HepG2 (cell line): ENCODE data around the gene SGCD. TPM values are rescaled to one million over a fixed set of nuclear protein-coding genes. Genes with fewer than 3 reads are reported as not detected.

Experiments
- CREB1 ChIP-seq, 2 experiments: fragments of 450-650 bp in 1 of 2; IDR thresholded peaks; 2 replicates each; pipeline ENCODE4 v1.6.1; 2016 to 2017; ENCODE audit warnings: control low read depth in 1 of 2, mild to moderate bottlenecking in 1 of 2, missing compliant biosample characterization in 1 of 2, missing genetic modification characterization in 1 of 2
- DRAP1 ChIP-seq: IDR thresholded peaks from 2 replicates; pipeline ENCODE4 v1.6.1; 2016; ENCODE audit warnings: missing genetic modification reagents, missing compliant biosample characterization
- ETS1 ChIP-seq: sonication (generic); formaldehyde crosslinking; IDR thresholded peaks from 2 replicates; pipeline ENCODE4 v1.4.0; 2020; ENCODE audit warnings: missing genetic modification reagents
- KDM5B ChIP-seq: sonication (generic); formaldehyde crosslinking; IDR thresholded peaks from 2 replicates; pipeline ENCODE4 v1.4.0; 2020; ENCODE audit warnings: missing genetic modification reagents, mild to moderate bottlenecking, borderline replicate concordance
- KIAA2018 ChIP-seq: sonication (generic); formaldehyde crosslinking; IDR thresholded peaks from 2 replicates; pipeline ENCODE4 v1.5.0; 2020; ENCODE audit warnings: mild to moderate bottlenecking, missing genetic modification reagents, borderline replicate concordance
- KLF12 ChIP-seq: sonication (generic); formaldehyde crosslinking; IDR thresholded peaks from 2 replicates; pipeline ENCODE4 v1.4.0; 2020; ENCODE audit warnings: missing genetic modification reagents, borderline replicate concordance
- NCOA5 ChIP-seq: sonication (generic); formaldehyde crosslinking; IDR thresholded peaks from 2 replicates; pipeline ENCODE4 v1.4.0; 2020; ENCODE audit warnings: missing genetic modification reagents
- PLSCR1 ChIP-seq: sonication (generic); formaldehyde crosslinking; IDR thresholded peaks from 2 replicates; pipeline ENCODE4 v1.5.0; 2020; ENCODE audit warnings: missing genetic modification reagents, mild to moderate bottlenecking, borderline replicate concordance
- POLR2G ChIP-seq: fragments of 200-400 bp; formaldehyde crosslinking; IDR thresholded peaks from 2 replicates; pipeline ENCODE4 v1.6.1; 2018; ENCODE audit warnings: mild to moderate bottlenecking, low read depth, low read length, moderate library complexity
- REL ChIP-seq: sonication (generic); formaldehyde crosslinking; conservative IDR thresholded peaks from 2 replicates; pipeline ENCODE4 v1.8.0; 2022; ENCODE audit warnings: mild to moderate bottlenecking, missing genetic modification reagents, moderate library complexity
- RFXANK ChIP-seq: IDR thresholded peaks from 2 replicates; pipeline ENCODE4 v1.6.1; 2016
- RXRA ChIP-seq: sonication (generic); formaldehyde crosslinking; IDR thresholded peaks from 2 replicates; pipeline ENCODE4 v1.5.1; 2020; ENCODE audit warnings: missing genetic modification reagents
- SMAD9 ChIP-seq: sonication (generic); formaldehyde crosslinking; IDR thresholded peaks from 2 replicates; pipeline ENCODE4 v1.5.1; 2020; ENCODE audit warnings: mild to moderate bottlenecking, missing genetic modification reagents
- SSRP1 ChIP-seq: IDR thresholded peaks from 2 replicates; pipeline ENCODE4 v1.6.1; 2016; ENCODE audit warnings: control low read depth
- TCF12 ChIP-seq, 2 experiments: fragments of 450-650 bp in 1 of 2; sonication (generic) in 1 of 2; formaldehyde crosslinking in 1 of 2; IDR thresholded peaks; 2 replicates each; pipeline versions ENCODE4 v1.6.1 to v1.8.0; 2017 to 2022; ENCODE audit warnings: antibody characterized with exemption in 1 of 2, mild to moderate bottlenecking in 1 of 2, missing genetic modification reagents in 1 of 2, moderate library complexity in 1 of 2
- ZBTB7B ChIP-seq: sonication (generic); formaldehyde crosslinking; IDR thresholded peaks from 2 replicates; pipeline ENCODE4 v1.4.0; 2020; ENCODE audit warnings: missing genetic modification reagents
- ZFP37 ChIP-seq: sonication (generic); formaldehyde crosslinking; IDR thresholded peaks from 2 replicates; pipeline ENCODE4 v1.4.0; 2020; ENCODE audit warnings: missing genetic modification reagents, borderline replicate concordance
- ZIK1 ChIP-seq: sonication (generic); formaldehyde crosslinking; IDR thresholded peaks from 2 replicates; pipeline ENCODE4 v1.5.0; 2020; ENCODE audit warnings: mild to moderate bottlenecking, low read depth, missing genetic modification reagents, borderline replicate concordance
- ZNF550 ChIP-seq: sonication (generic); formaldehyde crosslinking; IDR thresholded peaks from 2 replicates; pipeline ENCODE4 v1.4.0; 2020; ENCODE audit warnings: mild to moderate bottlenecking, missing genetic modification reagents, borderline replicate concordance
- ZNF75D ChIP-seq: sonication (generic); formaldehyde crosslinking; IDR thresholded peaks from 2 replicates; pipeline ENCODE4 v1.8.1; 2023; ENCODE audit warnings: missing genetic modification reagents, mild to moderate bottlenecking, borderline replicate concordance
- ZNF879 ChIP-seq: sonication (generic); formaldehyde crosslinking; IDR thresholded peaks from 2 replicates; pipeline ENCODE4 v1.8.1; 2023; ENCODE audit warnings: missing genetic modification reagents
- polyA plus RNA-seq, 8 experiments: library from polyadenylated mRNA; depleted of rRNA in 3 of 8; stranded (reverse) in 7 of 8; unstranded in 1 of 8; fragments of >200 nt; fragmentation: Illumina TruSeq in 4 of 8; extraction: Trizol in 4 of 8; gene quantifications; 2 replicates each; pipeline versions ENCODE4 v1.2.1 to v1.2.3, GENCODE V29; 2011 to 2016; ENCODE audit warnings: low read depth in 4 of 8, missing spikeins in 1 of 8, mixed read lengths in 1 of 8; ENCODE audit not compliant: insufficient read depth in 1 of 8
- total RNA-seq, 5 experiments: library from RNA; depleted of rRNA; stranded (reverse); fragments of >200 nt; fragmentation: Illumina TruSeq; extraction: Trizol; gene quantifications; 2 replicates each; pipeline ENCODE4 v1.2.3, GENCODE V29; 2016; ENCODE audit warnings: low read depth in 1 of 5

SGCD gene
- total and polyA plus RNA-seq, 2 of the 13 experiments (the other 11 are each of a cell fraction or from before 2014, with no cell fraction given): not detected

GRCh38 chr5:156693113-156693512 is 366.1 kb downstream of the SGCD start (continued):
- no peak for TF ChIP-seq KIAA2018
- no peak for TF ChIP-seq RFXANK (CRISPR knock-in tag)
- no peak for TF ChIP-seq TCF12 (IDR thresholded peaks at IDR 0.05)
- no peak for TF ChIP-seq TCF12 (CRISPR knock-in tag; IDR thresholded peaks at IDR 0.05)
- no peak for TF ChIP-seq ZNF75D (CRISPR knock-in tag)
- TF ChIP-seq DRAP1 (CRISPR knock-in tag): 0 out of 2 replicates have a peak, but pooled peaks have one; percentile 23
- TF ChIP-seq ETS1 (CRISPR knock-in tag): no peak
- no peak for TF ChIP-seq POLR2G
- no peak for TF ChIP-seq ZNF550 (CRISPR knock-in tag)
- no peak for TF ChIP-seq ZBTB7B
- no peak for TF ChIP-seq CREB1 (IDR thresholded peaks at IDR 0.05)
- peak; percentile 25 for TF ChIP-seq CREB1 (CRISPR knock-in tag; IDR thresholded peaks at IDR 0.05)
- TF ChIP-seq REL (CRISPR knock-in tag): no peak
- TF ChIP-seq ZIK1 (CRISPR knock-in tag): no peak
- no peak for TF ChIP-seq ZFP37 (CRISPR knock-in tag)
- TF ChIP-seq SSRP1 (CRISPR knock-in tag): no peak
- no peak for TF ChIP-seq KLF12
- TF ChIP-seq SMAD9 (CRISPR knock-in tag): no peak
- TF ChIP-seq RXRA: no peak
- no peak for TF ChIP-seq ZNF879
- no peak for TF ChIP-seq PLSCR1
- TF ChIP-seq KDM5B: no peak
- TF ChIP-seq NCOA5 (CRISPR knock-in tag): no peak
